GM06990 (cell line): ENCODE data around the gene ZPR1.
"Not testable (repeated sequence)": the region's sequence is repeated elsewhere in the genome, so short reads cannot be mapped to it uniquely, and the experiment has no call there.

ENCODE experiments used
- DNase-seq: peaks from one replicate; pipeline ENCODE4 v3.0.0-alpha.2; 2011; ENCODE audit not compliant: insufficient read length; ENCODE audit errors: extremely low read depth
- H3K27me3 ChIP-seq: replicated peaks from 2 replicates; pipeline ENCODE4 v1.6.0; 2011; ENCODE audit warnings: low read length; ENCODE audit not compliant: control insufficient read depth, insufficient read depth
- H3K36me3 ChIP-seq: 2 replicates; pipeline ENCODE4 v1.5.1; 2011; ENCODE audit warnings: low read length; ENCODE audit not compliant: control insufficient read depth, insufficient read depth
- H3K4me3 ChIP-seq: replicated peaks from 2 replicates; pipeline ENCODE4 v1.5.1; 2011; ENCODE audit warnings: low read depth, mild to moderate bottlenecking, control low read depth, low read length
- TF ChIP-seq, protein P1 (sequence below): IDR thresholded peaks from 2 replicates; pipeline ENCODE4 v1.5.1; 2011; ENCODE audit warnings: low read length, control low read depth, mild to moderate bottlenecking, inconsistent platforms; ENCODE audit not compliant: insufficient read depth, poor library complexity, severe bottlenecking

The ZPR1 gene

DNA sequence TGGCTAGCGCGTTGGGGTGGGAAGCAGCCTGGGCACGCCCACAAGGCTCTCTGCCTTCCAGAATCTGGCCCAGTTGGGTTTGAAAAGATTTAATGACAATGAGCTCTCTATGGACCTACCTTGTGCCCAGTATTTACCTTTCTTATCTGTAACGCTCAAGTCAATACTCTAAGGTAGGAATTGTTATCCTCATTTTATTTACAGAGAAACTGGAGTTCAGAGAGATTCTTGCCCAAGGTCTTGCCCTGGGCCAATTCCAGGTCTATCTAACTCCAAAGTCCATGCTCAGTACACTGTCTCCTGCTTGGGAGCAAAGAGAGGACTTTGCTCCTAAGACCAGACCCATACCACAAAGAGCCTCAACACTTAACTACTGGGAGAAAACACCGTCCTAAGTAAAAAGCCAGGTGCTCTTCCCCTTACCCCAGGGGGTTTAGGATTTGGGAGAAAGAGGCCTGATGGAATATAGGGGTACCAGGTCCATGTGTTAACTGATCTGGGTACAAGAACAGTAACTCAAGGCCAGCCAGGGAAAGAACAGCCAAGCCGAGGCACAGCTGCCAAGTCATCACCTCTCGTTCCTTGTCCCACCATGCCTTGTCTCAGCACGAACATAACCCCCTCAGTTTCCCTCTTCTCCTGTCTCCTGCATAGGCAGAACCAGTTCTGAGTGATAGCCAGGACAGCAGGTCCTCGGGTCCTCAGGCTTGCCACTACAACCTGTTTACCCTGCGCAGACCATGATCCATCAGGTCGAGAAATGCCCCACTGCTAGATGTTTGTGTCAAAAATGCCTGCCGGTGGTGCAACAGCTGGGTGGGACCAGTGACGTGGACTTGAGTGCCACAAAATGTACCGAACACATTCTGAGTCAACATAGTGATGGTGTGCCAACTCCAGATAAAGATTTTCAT, 20.7 kb upstream of the ZPR1 start:
- DNase-seq = no peak
- Histone ChIP-seq H3K27me3 (no peaks in the 10 kb centered on the region; the same call in 1 of the 2 replicates), H3K36me3 (no peaks in the 10 kb centered on the region), H3K4me3 (no peak overlapping the region)
- TF ChIP-seq, protein P1, sequence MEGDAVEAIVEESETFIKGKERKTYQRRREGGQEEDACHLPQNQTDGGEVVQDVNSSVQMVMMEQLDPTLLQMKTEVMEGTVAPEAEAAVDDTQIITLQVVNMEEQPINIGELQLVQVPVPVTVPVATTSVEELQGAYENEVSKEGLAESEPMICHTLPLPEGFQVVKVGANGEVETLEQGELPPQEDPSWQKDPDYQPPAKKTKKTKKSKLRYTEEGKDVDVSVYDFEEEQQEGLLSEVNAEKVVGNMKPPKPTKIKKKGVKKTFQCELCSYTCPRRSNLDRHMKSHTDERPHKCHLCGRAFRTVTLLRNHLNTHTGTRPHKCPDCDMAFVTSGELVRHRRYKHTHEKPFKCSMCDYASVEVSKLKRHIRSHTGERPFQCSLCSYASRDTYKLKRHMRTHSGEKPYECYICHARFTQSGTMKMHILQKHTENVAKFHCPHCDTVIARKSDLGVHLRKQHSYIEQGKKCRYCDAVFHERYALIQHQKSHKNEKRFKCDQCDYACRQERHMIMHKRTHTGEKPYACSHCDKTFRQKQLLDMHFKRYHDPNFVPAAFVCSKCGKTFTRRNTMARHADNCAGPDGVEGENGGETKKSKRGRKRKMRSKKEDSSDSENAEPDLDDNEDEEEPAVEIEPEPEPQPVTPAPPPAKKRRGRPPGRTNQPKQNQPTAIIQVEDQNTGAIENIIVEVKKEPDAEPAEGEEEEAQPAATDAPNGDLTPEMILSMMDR = no peak

DNA sequence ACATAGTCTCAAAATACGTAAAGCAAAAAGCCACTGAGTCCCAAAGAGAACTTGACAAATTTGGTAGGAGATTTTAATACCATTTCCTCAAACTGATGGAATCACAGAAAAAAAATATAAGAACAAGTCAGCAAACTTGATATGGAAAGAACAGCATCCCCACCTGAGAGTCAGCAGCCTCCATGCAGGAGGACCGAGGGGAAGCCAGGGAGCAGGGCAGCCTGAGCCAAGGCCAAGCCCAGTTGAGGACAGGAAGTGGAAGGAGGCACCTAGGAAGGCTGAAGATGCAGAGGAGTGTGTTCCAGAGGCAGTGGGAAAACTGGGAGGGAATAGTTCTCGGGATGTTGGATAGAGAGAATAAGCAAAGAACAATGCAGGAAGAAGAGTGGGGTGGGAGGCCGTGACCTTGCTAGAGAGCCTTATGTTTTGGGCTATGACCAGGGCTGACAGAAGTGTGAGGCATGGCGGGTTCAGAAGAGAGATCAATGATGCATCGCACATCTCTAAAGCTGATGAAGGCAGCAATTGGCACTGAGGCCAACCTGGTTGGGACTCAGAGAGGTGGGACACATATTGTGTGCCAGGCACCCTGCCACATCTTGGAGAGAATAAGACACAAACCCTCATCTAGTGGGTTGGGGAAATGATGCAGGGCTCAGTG, 19.9 kb upstream of the ZPR1 start:
- no peak for DNase-seq
- H3K4me3 ChIP-seq = no peak overlapping the region
- H3K27me3 ChIP-seq = no peaks in the 10 kb centered on the region
- TF ChIP-seq, protein P1 = no peak
- no peaks in the 10 kb centered on the region for H3K36me3 ChIP-seq

DNA sequence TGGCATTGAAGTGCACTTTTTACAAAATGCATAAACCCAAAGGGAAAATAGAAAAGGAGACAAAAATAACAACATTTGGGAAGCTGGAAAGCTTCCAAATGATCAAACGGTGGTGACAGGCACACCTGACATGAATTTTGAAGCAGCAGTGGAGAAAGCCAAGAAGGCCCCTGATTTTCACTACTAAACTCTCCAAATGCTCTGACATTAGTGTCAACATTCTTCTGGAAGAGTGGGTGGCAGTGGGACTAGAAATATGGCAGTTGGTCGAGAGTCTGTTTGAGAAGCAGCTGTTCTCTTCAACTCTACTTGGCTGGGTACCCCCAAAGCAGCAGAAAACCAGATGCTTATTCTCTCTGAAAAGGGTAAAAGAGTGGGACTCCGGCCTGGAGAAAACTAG, 16.2 kb upstream of the ZPR1 start:
- TF ChIP-seq, protein P1 = no peak
- Histone ChIP-seq H3K27me3 (no peaks in the 10 kb centered on the region), H3K4me3 (no peak overlapping the region), H3K36me3 (no peaks in the 10 kb centered on the region)
- no peak for DNase-seq

DNA sequence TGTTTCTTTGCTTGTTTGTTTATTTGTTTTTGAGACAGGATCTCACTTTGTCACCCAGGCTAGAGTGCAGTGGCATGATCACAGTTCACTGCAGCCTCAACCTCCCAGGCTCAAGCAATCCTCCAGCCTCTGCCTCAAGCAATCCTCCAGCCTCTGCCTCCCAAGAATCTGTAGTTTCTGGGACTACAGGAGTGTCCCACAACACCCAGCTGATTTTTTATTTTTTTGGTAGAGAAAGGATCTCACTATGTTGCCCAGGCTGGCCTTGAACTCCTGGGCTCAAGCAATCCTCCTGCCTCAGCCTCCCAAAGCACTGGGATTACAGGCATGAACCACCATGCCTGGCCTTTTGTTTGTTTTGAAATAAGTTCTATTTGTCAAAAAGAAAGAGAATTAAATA, 13.8 kb upstream of the ZPR1 start:
- DNase-seq, H3K4me3 ChIP-seq, H3K36me3 ChIP-seq, H3K27me3 ChIP-seq: not testable (repeated sequence)

DNA sequence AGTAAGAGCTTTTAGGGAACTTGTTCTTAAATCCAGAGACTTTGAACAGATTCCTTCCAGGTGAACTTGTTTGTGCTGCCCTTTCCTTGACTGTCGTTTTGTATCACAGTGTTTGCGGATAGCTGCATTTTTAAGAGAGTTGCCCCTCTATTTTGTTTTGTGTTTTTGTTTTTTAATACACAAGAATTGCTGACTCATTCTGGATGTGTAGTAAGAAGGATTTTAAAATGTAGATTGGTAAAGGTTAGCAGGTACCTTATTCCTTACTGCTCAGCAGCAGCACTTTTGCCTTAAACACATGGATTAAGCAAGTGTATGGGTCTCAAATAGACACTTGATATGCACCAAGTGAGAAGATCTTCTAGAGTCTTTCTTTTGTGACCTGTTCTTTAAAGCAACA, 12.8 kb upstream of the ZPR1 start:
- Histone ChIP-seq H3K4me3 (no peak overlapping the region), H3K27me3 (no peaks in the 10 kb centered on the region), H3K36me3 (no peaks in the 10 kb centered on the region)
- TF ChIP-seq, protein P1 = no peak
- DNase-seq = no peak

DNA sequence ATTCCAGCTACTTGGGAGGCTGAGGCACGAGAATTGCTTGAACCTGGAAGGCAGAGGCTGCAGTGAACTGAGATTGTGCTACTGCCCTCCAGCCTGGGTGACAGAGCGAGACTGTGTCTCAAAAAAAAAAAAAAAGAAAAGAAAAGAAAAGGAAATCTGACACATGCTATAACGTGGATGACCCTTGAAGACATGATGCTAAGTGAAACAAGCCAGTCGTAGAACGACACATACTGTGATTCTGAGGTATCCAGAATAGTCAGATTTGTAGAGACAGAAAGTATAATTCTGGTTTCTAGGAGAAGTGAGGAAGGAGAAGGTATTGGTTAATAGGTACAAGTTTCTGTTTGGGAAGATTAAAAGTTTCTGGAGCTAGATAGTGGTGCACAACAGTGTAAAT, 10.5 kb upstream of the ZPR1 start:
- TF ChIP-seq, protein P1 = no peak
- no peak for DNase-seq
- H3K36me3 ChIP-seq = no peaks in the 10 kb centered on the region

More for the DNA sequence above, 10.5 kb upstream of the ZPR1 start:
- Histone ChIP-seq H3K27me3 (no peaks in the 10 kb centered on the region), H3K4me3 (no peak overlapping the region)
